Stimulated activated CD8-positive, alpha-beta memory T cell treated with anti-CD3 and anti-CD28 coated beads, Interleukin-4, amount 100 ng/mL, for 48 hours (primary cell): ENCODE data around the gene ANKS1B.
A peak's percentile ranks its signal among the peaks of the same experiment; 100 is the strongest.
"Not testable (repeated sequence)": the region's sequence is repeated elsewhere in the genome, so short reads cannot be mapped to it uniquely, and the experiment has no call there.

Experiments used
- DNase-seq: peaks from one replicate; pipeline ENCODE4 v3.0.0-alpha.2; 2020

The ANKS1B gene

DNA sequence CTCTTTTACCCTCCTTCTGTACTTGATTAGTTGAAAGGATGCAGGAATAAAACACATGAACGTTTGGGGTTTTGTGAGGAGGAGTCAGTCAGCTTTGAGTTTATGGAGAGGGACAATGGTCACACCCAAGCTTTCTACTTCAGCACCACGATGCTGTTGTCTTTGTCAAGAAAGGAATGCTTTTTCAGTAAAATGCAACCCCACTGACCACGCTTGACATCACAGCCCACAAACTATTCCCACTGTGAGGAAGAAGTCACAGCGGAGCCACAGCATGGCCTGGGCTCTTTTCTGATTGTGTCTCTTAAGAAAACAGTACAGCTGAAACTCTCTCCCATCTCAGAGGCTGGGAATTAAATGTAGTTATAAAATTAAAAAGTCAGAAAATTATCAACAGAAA lies 1204.5 kb downstream of the ANKS1B start:
- DNase-seq = no peak

DNA sequence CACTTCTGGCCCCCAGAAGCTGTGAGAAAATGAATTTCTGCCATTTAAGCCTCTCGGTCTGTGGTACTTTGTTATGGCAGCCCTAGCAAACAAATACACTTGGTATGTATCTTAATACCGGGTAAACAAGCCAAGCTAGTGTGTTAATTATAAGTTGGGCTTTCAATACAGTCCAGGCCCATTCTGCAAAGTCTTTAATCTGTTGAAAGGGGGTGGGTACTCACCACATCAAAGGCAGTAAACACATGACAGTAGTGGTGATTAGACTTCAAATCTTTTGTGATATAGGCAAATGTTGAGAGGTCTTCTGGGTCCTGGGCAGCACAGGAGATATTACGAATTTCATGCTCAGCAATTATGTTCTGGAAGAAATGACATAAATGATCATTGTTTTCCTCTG lies 1211.9 kb downstream of the ANKS1B start:
- DNase-seq = no peak

GRCh38 chr12:98771811-98772752 lies 1212.7 kb downstream of the ANKS1B start:
- no peak for DNase-seq

- no peak for DNase-seq
Observed at GRCh38 chr12:98770230-98770629, 1214.5 kb downstream of the ANKS1B start.

- no peak for DNase-seq
Observed at GRCh38 chr12:98769068-98769467, 1215.7 kb downstream of the ANKS1B start.

DNA sequence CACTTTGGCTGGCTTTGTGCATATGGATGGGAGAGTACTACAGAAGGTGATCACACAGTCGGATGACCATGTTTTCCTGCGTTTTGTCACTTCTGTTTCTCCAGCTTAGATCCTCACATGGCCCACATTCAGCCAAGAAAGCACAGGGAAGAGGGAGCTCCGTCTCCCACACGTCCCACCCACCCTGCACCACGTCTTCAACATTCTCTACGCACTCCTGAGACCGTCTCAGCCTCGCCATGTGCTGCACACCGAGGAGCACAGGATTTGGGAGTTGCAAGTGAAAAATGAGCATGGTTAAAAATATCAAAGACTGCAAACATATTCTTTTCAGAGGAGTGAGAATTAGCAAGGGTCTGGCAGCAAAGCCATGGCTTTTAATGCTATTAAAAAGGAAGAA lies 1217.5 kb downstream of the ANKS1B start:
- no peak for DNase-seq

DNA sequence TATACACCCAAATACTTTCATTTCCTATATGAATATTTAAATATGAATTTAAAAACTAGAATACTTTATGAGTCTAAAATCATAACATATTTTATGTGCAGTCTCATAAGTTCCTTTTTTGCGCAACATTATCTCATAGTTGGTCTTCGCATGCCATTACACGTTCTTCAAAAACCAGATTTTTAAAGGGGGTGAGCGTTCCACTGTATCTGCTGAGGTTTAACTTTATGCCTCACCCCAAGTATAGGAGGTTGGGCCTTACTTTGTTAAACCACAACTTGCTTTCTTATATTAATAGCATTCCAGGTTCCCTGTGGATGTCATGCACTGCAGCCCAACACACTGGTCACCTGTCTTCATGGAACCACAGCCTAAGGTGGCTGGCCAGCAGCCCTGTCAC lies 1221.1 kb downstream of the ANKS1B start:
- DNase-seq = no peak

- DNase-seq = no peak
Observed at GRCh38 chr12:98758331-98758730, 1226.4 kb downstream of the ANKS1B start.

- no peak for DNase-seq
Observed at GRCh38 chr12:98757455-98757854, 1227.3 kb downstream of the ANKS1B start.

DNA sequence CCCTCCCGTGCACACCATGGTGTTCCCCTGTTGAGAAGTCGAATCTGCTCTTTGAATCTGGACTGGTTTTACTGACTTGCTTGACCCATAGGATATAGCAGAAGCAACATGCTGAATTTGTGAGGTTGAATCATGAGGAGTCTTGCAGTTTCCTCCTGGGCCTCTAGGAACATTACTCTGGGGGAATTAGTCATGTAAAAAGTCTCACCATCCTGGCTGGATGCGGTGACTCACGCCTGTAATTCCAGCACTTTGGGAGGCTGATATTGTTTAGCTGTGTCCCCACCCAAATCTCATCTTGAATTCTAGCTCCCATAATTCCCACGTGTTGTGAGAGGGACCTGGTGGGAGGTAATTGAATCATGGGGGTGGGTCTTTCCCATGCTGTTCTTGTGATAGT lies 1228.9 kb downstream of the ANKS1B start:
- DNase-seq = not testable (repeated sequence)

DNA sequence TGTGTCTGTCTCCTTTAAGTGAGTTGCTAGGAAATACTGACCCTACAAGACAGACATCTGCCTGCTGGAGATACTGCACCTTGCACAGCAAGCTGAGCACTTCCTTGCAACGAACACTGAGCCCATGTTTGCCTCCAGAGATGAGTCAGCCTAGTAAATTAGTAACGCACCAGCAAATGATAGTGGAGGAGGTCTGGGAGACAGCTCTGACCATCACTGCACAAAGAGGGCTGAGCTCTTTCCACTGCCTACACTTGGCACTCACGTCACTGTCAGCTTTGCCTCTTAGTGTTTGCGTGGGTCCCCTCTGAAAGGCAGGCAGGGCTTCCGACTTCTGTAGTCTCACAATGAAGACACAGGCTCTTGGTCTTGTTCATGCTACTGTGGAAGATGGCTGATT lies 1230.6 kb downstream of the ANKS1B start:
- peak; percentile 52 for DNase-seq

DNA sequence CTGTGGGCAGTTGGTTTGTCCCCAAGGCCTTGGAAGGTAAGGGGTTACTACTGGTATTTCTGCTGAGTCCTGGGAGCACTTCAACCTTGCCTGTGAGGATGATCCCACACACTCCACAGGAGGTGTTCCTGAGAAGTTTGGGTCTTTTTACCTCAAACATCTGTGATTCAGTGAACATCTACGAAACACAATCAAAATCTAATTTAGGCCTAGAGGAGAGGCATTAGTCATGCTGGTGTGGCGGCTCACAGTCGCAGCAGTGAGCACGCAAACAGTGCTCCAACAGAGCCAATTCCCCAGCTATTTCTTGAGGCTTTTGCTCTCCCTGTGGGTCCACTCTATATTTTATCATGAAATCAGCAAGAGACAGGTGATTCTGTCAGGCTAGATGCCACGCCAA lies 1232.0 kb downstream of the ANKS1B start:
- no peak for DNase-seq

- DNase-seq = no peak
Observed at GRCh38 chr12:98751580-98752115, 1233.1 kb downstream of the ANKS1B start.

DNA sequence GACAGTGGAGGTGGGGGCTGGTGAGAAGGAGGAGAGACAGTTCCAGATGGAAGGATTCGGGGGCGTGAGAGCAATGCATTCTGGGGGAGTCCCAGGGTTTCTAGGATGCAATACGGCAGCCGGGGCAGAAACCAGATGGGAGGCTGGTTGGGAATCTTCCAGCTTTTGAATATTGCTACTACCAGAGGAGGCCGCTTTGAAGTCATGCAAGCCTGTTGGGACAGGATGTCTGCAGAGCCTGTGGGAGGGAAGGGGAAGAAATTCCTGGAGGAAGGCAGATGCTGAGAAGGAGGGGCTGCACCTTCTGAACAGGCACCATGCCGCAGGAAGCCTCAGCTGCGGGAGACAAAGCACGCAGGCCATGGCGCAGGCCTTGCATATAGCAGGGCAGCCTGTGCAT lies 1234.2 kb downstream of the ANKS1B start:
- no peak for DNase-seq

DNA sequence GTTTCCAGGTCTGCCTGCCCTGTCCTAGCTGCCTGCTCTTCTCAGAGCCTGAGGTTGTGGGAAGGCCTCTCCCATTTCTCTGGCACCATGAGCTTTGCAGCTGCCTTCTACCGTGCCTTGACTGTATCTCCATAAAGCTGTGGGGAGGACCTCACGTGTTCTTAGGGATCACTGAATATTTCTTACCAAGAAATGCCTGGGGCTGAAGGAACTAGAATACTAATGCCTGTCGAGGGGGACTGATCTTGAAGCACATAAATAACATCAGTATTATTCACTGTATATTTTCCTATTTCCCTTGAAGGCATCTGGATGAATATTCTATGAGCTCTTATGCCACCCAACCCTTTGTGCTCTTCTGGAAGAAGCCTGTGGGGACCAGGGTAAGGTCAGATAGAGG lies 1236.3 kb downstream of the ANKS1B start:
- DNase-seq = no peak

DNA sequence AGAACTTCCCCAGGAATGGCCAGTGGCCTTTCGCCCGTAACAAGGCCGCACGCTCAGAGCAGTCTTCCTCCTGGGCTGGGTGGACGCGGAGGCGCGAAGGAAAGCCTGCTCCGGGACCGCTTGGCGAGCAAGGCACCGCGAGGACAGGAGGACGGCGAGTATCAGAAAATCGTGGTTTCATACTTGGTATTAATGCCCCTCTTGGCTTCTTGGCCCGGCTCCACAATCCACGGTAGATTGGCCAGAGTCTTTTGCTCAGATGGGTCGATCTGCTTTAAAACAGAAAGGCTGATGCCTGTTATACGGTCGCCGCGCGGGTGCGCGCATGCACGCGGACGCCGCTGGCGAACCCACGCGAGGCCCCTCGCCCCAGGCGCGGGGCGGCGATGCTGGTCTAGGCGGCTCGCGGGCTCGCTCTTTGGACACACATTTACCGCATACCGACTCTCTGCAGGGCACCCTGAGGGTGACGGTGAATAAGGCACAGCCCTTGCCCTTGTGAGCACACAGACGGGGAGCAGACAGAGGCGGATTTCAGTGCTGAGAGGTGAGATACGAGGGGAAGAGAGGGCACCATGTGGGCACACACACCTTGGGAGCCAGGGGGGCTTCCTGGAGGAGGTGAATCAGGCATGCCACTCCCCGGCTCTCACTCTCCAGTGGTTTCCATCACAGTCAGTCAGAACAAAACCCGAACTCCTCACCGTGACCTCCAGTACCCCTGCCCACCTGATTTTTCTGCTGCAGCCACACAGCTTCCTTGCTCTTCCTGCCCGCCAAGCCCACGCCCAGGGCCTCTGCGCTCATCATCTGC lies 1239.0 kb downstream of the ANKS1B start:
- DNase-seq = peak; percentile 58

DNA sequence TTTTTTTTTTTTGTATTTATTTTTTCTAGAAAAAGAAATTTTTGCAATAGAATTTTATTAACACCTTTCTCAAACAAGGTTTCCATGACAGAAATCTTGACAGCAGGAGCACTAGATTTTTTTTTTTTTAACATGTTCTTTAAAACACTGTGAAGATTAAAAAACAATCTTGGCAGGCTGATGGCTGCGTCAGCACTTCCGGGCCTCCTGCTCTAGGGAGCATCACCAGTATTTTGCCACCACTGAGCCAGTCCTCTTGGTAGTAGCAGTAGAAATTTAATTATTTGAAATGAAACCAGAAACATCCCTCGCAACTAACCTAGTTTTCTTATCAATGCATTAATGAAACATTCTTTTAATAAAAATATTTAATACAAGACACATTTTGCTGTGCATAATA lies 1240.1 kb downstream of the ANKS1B start:
- no peak for DNase-seq

DNA sequence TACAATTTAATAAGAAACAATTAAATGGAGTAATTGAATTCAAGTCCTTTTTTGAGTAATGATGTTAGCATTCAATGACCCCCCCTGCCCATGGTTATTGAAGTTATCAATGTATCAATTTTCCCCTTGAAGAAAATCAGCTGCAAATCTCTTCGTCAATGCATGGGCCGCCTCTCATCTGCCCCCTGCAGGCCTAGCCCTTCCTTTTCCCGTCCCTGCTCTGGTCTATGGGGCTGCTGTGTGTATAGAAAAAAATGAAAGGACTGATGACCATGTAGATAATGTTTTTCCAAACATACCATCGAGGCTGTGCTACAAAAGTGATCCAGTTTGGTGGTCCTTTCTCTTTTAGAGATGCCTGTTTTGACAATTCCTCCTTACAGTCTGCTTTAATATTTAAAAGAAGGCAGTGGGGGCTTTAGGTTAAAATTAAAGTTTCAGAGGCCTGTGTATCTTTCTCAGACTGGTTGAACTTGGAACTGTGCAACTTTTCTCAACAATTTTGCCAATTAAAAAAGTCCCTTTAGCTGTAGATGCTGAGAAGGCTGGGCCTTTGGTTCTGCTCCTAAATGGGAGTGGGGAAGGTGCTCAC lies 1241.3 kb downstream of the ANKS1B start:
- DNase-seq = peak; percentile 72

- peak; percentile 57 for DNase-seq
Observed at GRCh38 chr12:98741556-98742265, 1243.0 kb downstream of the ANKS1B start.

- peak; percentile 65 for DNase-seq
Observed at GRCh38 chr12:98741196-98741555, 1243.6 kb downstream of the ANKS1B start.

- DNase-seq = no peak
Observed at GRCh38 chr12:98740751-98741150, 1244.0 kb downstream of the ANKS1B start.

DNA sequence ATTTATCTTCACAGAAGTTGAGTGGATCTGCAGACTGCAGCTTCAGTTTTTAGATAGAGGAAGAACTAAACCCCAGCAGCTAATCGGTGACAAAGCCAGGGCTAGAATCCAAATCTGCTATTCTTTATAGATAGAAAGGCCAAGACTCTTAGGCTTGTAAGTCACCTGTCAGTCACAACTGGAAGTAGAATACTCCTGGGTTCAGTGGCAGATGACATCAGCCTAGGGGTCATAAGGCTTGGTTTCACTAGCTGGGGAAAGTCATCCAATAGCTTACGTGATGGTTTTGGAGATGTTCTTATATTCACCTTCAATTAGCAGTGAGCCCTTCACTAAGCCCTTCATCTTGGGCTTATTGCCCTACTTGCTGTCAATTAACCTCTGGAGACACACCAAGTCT lies 1246.2 kb downstream of the ANKS1B start:
- DNase-seq = no peak

DNA sequence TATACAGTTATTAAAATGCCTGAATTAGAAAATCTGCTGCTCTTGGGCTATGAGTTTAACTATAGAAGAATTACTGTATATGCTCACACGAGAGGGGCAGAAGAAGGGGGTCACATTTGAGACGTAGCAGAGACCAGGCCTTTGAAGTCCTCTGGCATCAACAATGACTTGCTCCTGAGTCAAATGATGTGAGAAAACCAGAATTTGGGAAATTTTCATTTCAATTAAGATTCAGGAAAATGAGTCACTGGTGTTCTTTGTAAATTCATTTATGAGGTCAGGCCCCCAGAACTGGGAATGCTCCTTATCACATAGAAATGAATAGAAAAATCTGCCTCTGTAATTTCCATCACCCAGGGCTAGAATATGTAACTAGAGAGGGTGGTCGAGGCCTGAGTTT lies 1246.7 kb downstream of the ANKS1B start:
- no peak for DNase-seq
